Activated CD8-positive, alpha-beta memory T cell treated with anti-CD3 and anti-CD28 coated beads, Interleukin-2, amount 50 U/mL, for 24 hours (primary cell): Measurements from ENCODE around the gene PLEKHA5.

Experiments used
- DNase-seq: peaks from one replicate; pipeline ENCODE4 v3.0.0-alpha.2; 2020; ENCODE audit errors: extremely low read depth

Gene PLEKHA5

DNA sequence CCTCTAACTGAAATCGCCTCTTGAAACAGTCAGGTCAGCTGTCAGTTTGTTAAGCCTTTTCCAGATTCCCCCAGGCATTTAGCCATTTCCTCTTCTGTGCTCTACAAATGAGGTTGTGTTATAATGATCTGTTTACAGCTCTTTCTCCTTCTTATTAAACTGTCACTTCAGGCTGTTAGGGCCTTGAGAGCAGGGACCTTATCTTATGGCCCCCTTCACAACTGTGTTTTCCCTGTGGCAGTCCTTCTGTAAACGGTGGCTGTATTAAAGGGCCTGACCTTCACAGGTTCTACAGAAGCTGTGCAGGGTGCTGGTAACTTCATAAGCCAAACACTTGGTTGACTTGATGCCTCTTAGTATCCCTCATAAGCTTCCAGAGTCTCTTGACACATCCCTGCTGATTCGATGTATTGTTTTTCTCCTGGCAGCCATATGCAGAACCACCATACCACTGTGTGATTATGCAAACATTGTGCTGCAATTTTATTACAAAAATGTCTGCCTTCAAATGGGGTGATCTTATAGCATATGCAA is 104.7 kb downstream of the PLEKHA5 start:
- DNase-seq, result no peak

DNA sequence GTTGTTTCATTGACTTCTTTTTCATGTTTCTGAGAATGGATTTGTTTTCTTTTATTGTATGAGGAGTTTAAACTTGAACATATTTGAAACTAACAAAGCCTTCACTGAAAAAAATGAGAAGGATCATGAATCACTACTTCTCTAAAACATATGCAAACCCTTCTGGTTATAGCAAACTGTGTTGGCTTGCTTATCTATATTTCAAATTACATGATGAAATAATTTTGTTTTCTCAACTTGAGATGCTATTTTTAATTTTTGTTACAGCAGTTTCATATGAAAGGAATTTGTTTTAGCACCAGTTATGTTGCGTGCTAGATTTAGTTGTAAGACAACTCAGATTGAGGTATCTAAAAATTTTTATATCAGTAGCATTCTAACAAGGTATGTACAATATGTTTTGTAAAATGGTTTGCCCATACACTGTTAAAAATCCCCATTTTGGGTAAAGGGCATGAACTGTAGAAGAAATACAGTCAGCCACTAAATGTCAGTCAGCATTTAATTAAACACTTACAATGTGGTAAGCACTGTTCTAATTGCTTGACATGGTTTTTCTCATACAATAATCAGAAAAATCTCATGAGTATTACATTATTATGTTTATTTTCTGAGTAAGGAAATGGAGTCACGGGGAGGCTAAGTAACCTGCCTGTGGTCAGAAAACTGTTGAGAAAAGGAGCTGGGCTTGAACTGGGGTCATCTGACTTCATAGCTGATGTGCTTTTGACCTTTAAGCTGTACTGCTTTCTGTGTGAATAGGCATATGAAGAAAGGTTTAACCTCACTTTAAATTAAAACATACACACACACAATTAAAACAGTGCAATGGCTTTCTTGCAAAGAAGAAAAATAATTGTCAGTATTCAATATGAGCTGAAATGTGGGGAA is 105.7 kb downstream of the PLEKHA5 start:
- no peak for DNase-seq

DNA sequence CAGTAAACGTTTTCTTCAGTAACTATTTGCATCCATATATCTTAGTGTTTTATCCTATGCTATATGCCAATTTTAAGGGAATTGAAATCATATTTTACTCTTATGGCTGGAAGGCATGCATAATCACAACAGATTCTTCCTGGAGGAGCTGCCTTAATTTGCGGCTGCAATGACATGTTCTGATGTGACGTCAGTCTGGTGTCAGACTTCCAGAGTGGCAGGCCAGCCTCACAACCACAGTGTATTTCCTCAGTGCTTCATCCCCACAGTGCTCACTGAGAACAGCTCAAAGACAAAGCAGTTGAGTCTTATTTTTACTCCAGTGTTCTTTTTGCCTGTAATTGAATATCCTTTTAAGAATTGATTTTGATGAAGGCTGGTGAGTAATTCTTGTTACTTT is 107.1 kb downstream of the PLEKHA5 start:
- DNase-seq, result no peak

DNA sequence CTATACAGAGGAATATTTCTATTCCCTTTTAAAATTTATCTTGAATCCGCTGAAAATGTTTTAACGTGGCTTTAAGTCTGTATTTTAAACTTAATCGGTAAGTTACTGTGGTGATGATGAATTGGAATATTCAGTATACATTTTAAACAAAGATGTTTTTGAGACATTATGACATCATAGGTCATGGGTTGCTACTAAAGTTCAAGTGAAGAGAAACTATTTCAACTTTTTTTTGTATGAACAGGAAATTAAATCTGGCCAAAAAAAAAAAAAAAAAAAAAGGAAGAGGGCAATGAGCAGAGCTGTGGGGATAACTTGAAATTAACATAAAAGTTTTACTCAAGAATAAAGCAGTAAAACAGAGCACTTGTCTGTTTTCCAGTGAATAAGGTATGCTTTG is 109.0 kb downstream of the PLEKHA5 start:
- no peak for DNase-seq

DNA sequence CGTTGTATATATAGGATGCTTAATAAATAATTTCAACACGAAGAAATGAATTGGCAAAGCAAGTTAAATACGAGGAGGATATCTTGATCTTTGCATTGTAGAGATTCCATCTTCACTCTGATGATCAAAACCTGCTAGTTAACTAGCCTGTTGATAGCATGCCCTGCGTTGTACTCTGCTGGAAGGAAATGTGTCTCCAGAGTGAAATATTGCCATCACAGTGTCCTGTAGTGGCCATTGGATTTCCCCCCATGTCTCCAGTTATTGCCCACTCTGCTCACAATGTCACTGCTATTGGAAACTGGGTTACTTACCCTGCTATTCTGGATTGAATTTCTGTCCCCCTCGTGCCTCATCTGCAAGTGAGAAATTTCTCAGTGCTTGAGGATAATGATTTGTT is 109.6 kb downstream of the PLEKHA5 start:
- no peak for DNase-seq

DNA sequence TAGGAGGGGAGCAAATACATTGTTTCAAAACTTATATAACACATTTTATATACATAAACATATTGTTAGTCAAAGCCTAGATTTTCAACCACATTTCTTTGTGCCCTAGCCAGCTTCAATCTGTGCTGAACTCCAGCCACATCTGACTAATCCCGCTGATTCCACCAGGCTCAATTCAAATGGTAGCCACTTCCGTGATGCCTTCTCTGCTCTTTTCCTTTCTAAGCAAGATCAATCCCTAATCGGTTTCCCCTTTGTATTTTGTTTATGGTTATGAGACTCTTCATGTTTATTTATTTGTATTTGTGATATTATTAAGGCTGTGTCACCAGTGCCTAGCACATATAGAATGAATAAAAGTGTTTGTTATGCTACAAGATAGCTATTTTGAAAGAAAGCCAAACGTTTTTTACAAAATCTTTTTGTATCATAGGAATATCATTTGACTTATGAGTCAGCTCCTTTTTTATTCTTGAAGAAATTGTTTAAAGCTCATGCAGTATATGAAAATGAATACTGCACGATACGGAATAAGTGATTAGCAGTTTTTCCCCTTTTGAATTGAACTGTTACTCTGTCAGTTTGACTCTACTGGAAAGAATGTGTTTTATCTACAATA is 110.2 kb downstream of the PLEKHA5 start:
- DNase-seq, result no peak

DNA sequence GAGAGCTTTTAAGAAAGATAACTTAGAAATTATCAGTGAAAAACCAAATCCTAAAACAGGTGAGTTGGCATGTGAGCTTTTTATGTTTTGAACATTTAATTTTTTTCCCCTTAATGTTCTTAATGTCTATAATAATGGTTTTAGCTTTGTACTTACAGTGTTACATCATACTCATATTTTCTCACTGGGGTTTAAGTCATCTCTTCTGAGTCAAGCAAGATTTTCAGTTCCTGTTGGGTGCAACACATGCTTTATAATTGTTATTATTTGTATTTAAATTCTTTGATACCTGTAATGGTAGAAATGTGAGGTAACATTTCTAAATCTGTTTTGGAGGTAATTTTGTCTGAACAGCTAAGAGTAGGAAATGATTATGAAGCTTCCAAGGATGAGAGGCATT is 113.0 kb downstream of the PLEKHA5 start:
- DNase-seq, result no peak

DNA sequence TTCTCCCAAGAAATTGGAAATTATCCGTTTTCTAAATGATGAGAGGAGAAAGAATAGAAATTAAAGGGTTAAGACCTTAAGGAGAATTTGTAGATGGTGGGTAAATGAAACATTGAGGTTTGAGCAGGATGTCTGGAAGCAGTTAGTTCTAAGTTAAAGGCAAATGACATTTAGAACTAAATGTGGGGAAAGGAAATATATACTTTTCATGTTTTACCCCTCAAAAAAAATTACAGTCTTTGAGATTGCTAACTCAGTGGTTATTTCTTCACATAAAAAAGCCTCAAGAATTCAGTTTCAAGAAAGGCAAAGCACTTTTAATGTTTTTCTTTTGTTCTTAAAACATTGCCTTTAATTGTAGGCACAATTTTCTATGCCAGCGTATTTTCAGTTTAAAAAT is 114.0 kb downstream of the PLEKHA5 start:
- no peak for DNase-seq

DNA sequence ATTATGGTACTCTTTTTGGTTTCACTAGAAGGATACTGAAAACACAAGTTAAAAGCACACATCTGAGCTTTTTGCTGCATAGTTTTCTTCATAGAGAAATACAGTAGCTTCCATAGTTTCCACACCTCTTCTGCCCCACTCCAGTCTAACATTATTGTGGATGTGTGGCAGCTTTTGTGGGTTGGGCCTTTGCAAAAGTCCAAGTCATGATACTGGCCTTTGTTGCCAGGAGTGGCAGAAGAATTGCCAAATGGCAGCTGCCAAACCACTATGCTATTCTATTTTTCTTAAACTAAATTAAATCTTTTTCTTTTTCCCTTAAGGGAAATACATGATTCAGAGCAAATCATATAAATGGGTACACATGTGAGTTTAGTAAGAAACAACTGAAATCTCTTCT is 114.8 kb downstream of the PLEKHA5 start:
- DNase-seq, result no peak

DNA sequence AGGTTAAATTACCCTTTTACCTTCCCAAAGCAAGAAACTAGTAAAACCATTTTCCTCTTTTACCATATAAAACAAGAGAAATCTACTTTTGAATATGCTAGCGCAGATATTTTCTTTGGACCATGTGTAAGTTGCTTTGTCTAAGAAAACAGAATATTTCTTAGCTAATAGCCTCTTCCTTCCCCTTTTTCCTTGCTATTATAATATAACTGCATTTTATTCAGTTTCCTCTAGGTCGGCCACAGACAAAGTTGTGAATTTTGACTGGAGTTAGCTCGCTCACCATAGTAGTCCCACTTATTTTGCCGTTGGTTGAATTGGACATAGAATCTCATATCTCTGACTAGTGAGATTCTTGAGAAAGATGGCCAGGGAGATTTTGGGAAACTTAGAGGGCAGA is 115.6 kb downstream of the PLEKHA5 start:
- DNase-seq, result no peak

DNA sequence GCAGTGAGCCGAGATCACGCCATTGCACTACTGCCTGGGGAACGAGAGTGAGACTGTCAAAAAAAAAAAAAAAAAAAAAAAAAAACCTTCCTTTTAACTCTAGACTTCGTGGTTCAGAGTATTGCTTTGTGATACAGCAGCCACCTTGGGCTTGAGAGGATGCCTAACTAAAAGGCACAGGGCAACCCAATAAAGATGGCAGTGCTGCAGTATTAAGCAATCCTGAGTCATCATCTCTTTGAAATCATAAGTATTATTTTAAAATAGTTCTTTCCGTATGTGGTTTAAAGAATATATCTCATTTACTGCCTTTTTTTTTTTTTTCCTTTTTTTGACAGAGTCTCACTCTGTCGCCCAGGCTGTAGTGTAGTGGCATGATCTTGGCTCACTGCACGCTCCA is 116.1 kb downstream of the PLEKHA5 start:
- no peak for DNase-seq

DNA sequence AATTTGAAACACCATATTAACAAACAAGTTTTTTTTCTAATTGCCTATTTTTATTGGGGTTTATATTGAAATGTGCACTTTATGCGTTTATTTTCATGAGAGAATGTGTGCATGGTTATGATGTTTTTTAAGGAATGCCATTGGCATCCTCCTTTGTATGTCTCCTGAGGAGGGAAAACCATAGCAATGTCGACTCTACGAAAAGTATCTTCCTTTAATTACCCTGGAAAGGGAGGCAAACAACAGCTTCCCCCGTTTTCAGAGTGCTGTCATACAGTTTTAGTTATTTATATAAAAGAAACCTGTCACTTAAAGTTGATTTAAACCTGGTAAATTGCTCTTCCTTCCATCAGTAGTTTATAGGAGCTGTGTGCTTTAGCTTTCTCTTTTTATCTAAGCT is 117.4 kb downstream of the PLEKHA5 start:
- no peak for DNase-seq

DNA sequence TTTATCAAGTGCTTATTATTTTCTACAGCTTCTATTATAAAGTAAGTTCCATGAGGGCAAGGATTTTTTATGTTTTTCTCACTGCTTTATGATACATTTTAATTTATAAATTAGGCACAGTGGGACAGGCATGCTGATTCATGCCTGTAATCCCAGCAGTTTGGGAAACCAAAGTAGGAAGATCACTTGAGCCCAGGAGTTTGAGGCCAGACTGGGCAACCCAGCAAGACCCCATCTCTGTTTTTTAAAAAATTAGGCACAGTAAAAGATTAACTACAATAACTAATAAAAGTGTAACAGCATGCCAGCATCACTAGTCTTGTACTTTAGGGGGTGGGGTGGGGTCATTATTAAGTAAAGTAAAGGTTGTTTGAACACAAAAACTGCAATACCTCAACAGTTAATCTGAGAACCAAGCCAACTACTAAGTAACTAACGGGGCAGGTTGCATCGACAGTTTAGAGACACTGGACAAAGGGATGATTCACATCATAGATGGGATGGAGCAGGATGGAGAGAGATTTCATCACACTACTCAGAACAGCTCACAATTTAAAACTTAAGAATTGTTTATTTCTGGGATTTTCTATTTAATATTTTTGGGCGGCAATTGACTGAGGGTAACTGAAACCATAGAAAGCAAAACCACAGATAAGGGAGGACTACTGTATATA is 119.5 kb downstream of the PLEKHA5 start:
- DNase-seq, result no peak

DNA sequence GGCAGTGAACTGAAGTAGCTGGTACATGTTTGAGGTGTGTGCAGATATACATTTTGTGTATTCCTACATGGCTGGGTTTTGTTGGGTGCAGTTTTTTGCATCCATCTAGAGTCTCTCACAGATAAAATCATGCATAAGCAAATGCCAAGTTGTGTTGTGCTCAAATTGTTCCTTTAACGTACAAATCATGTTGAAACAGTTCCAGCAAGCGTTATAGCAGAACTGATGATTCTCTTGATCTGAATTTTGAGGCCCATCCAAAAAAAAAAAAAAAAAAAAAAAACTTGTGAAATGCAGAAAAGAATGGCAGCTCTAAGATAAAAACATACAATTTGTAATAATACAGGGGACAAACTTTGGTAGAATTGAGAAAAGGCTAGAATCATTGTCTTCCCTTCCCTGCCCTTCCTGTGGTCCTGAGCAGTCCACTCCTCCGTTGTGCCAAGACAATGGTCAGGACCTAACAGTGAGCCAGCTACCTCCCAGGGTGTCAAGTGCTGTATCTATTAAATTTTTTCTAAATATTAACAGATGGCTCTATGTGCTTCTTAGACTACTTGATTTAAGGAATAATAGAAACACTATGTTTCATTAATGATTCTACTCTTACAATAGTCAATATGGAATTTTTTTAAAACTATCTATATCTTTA is 122.1 kb downstream of the PLEKHA5 start:
- DNase-seq, result no peak

DNA sequence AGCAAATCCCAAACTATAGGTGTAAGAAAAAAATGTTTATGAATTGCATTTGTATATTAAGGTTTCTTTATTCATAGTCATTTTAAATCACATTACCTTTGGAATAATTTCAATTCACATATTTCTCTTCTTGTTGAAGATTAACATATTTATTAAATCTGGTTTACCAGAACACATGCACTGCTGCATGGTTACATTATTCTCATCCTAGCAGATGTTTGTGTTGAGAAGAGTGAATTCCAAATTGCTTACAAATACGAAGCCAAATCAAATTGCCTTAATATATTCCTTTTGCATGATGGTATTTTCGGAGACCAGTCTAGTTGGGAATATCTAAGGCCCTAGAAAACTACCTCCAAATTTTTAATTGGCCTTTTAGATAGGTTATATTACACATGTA is 130.6 kb downstream of the PLEKHA5 start:
- DNase-seq, result no peak

DNA sequence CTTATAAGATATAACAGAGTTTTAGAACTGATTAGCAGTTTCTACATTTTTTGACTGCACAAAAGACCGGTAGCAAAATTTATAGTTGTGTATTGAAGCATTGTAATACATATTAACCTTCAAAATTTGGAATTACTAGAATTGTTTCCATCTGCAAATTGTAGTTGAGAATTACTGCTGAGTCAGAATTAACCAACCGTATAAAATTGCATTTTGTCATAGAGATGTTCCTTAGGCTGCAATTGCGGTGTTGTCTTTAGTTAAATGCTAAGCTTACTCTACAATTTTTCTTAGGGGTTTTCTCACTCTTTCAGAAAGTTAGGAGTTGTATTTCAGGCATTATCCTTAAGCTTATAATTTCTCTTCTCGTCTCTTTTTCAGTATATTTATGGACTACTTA is 132.2 kb downstream of the PLEKHA5 start:
- no peak for DNase-seq

DNA sequence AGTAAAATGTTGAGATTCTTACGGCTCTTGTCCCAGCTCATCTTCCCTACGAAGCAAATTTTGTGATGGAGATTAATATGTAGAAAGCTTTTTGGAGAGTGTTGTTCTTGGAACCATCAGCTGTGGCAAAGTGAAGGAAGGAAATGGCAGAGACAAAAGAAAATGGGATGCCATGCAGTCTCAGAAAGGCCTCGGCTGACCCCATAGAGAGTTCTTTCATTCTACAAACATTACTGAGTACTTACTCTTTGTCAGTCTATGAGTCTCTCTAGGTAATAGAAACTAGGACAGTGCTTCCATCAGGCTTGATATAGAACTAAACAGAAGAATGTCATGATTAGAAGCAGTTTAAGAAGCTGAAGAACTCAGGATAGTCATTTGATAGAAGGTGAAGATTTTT is 134.1 kb downstream of the PLEKHA5 start:
- no peak for DNase-seq

DNA sequence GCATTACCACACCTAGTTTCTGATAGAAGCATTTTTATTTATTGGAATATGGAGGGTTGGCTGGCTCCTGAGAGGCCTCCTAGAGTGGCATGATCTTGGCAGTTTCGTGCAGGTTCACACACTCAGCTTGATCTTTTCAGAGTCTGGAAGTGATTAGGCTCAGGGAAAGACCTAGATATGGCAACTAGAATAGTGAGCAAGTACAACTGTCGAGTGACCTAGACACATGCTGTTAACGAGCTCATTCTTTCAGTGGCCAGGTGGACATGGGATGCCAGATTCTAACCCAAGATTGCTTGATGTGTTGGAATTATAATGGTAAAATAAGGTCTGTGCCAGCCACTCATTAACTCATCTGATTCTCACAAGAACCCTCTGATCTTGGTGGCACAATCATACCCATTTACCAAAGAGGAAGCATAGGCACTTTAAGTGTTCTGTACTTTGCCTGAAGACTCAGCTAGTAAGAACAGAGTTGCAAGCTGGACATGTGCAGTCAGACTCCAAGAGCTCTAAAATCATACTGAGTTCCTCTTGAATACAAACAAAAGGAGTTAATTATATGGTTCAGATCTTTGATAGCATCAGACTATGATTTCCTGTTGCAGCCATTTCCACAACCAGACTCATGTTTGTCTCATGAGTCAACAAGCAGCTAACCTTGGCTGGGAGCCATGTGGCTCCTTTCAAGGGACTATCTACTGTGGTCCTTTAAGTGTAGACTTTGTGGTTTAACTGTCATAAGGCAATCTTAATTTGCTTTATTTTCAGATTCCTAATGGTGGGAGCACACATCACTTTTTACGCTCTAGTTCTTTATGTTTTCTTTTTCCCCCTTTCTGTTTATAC is 144.2 kb downstream of the PLEKHA5 start:
- peak; percentile 20 for DNase-seq

DNA sequence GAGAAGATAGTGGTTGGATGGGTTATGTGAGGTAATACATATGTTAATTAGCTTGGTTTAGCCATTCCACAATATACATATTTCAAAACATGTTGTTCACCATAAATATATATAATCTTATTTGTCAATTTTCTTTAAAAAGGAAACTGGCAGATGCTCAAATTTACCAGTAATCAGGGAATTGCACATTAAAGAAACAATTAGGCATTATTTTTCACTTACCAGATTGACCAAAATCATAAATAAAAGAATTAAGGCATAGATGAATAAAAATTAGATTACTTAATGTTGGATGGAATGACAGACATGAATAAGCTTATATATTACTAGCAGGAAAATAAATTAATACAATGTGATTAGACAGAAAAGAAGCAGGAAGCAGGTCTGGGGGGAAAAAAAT is 147.2 kb downstream of the PLEKHA5 start:
- DNase-seq, result no peak

DNA sequence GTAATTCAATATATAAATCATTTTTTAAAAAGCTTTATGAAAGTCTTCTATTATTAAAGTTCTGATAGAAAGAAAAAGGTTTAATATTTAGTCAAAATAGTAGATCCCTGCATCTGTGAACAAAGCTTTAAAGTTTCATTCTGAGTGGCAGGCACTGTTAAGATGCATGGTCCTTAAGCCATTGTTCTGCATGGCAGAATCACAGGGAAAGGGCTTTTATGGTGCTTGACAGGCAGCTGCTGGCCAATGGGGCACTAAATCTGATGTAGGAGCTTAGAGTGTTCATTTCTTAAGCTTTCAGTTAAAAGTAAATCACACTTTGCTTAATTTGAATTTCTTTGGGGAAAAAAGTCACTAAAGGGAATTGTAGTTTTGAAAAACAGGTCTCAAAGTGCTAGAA is 148.2 kb downstream of the PLEKHA5 start:
- DNase-seq, result no peak

DNA sequence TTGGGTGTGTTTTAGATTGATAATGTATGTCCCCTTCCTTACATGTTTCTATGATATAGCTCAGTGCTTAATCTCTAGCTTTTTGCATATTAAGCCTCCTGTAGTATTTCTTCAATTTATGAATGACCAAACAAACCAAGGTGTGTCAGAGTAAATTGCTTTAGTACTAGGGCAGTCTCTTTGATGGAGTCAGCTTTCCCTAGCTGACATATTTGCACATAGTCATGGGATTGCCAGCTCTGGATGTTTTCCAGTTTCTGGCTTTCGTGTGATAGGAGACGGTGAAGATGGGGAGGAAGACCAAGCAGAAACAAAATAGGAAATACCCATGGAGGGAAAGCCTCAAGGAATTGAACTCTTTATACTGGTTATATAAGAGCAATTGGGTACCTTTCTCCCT is 148.9 kb downstream of the PLEKHA5 start:
- no peak for DNase-seq
